SJSA1 (cell line): ENCODE measurements around the gene MECP2. TPM values are rescaled to one million over a fixed set of nuclear protein-coding genes. Genes with fewer than 3 reads are reported as not detected.

ENCODE experiments used
- DNase-seq, 2 experiments: peaks; one replicate each; pipeline ENCODE4 v3.0.0-alpha.2; 2015 to 2020; ENCODE audit warnings: low spot score in 2 of 2, low read depth in 1 of 2
- H3K27ac ChIP-seq: fragments of 250-450 bp; sonication (Bioruptor Pico); 2 replicates; pipeline ENCODE4 v1.5.1; 2020; ENCODE audit warnings: mild to moderate bottlenecking, moderate library complexity
- H3K27me3 ChIP-seq: fragments of 250-450 bp; sonication (Bioruptor Pico); replicated peaks from 2 replicates; pipeline ENCODE4 v1.5.1; 2020; ENCODE audit warnings: mild to moderate bottlenecking, moderate library complexity
- H3K36me3 ChIP-seq: fragments of 250-450 bp; sonication (Bioruptor Pico); 2 replicates; pipeline ENCODE4 v1.5.1; 2020; ENCODE audit warnings: mild to moderate bottlenecking
- H3K4me1 ChIP-seq: fragments of 250-450 bp; sonication (Bioruptor Pico); replicated peaks from 2 replicates; pipeline ENCODE4 v1.6.1; 2021; ENCODE audit warnings: mild to moderate bottlenecking
- H3K4me3 ChIP-seq: fragments of 250-450 bp; sonication (Bioruptor Pico); 2 replicates; pipeline ENCODE4 v1.5.1; 2020; ENCODE audit warnings: mild to moderate bottlenecking
- H3K9me3 ChIP-seq: fragments of 250-450 bp; sonication (Bioruptor Pico); replicated peaks from 2 replicates; pipeline ENCODE4 v1.5.1; 2020; ENCODE audit warnings: mild to moderate bottlenecking
- total RNA-seq: library from RNA; depleted of rRNA; stranded (reverse); fragments of >200 nt; shearing (Covaris generic); gene quantifications from 2 replicates; pipeline ENCODE4 v1.2.3, GENCODE V29; 2014

The MECP2 gene
- total RNA-seq, 1 experiment from 2014 or later = 26.0 TPM

GRCh38 chrX:154019633-154020528 lies 77.6 kb downstream of the MECP2 start, which contains the start of gene IRAK1:
IRAK1 (minus strand) TSS chrX:154019902; CDS start chrX:154019812, 90 bp downstream.
- Histone ChIP-seq H3K4me1 (peaks cover 46% of the 10 kb centered on the region), H3K9me3 (no peaks in the 10 kb centered on the region), H3K36me3 (peaks cover 26% of the 10 kb centered on the region), H3K4me3 (peak within 1 kb of the TSS; percentile 55), H3K27me3 (no peaks in the 10 kb centered on the region), H3K27ac (peak within 1 kb of the TSS; percentile 84)
- peak; percentile 46 to 55 for DNase-seq

GRCh38 chrX:154019061-154019621 lies 78.4 kb downstream of the MECP2 start:
- peaks cover 26% of the 10 kb centered on the region for H3K36me3 ChIP-seq
- no peaks in the 10 kb centered on the region for H3K9me3 ChIP-seq
- H3K27me3 ChIP-seq = no peaks in the 10 kb centered on the region
- H3K4me1 ChIP-seq = peaks cover 46% of the 10 kb centered on the region
- H3K27ac ChIP-seq = peak overlapping the region; percentile 82
- DNase-seq = peak in 1 of 2 experiments; percentile 10
- peak overlapping the region; percentile 55 for H3K4me3 ChIP-seq

- DNase-seq = no peak
- Histone ChIP-seq H3K27ac (no peak overlapping the region), H3K4me3 (peak overlapping the region; percentile 55), H3K36me3 (peaks cover 29% of the 10 kb centered on the region), H3K4me1 (peaks cover 43% of the 10 kb centered on the region), H3K27me3 (no peaks in the 10 kb centered on the region), H3K9me3 (no peaks in the 10 kb centered on the region)
Measured at GRCh38 chrX:154018518-154019060, 78.9 kb downstream of the MECP2 start.

- Histone ChIP-seq H3K27me3 (no peaks in the 10 kb centered on the region), H3K4me3 (no peak overlapping the region), H3K9me3 (no peaks in the 10 kb centered on the region), H3K36me3 (peaks cover 35% of the 10 kb centered on the region), H3K4me1 (peaks cover 37% of the 10 kb centered on the region), H3K27ac (no peak overlapping the region)
- no peak for DNase-seq
Measured at GRCh38 chrX:154017766-154018517, 79.6 kb downstream of the MECP2 start.

GRCh38 chrX:154016366-154017076 lies 81.0 kb downstream of the MECP2 start:
- H3K4me1 ChIP-seq = peaks cover 29% of the 10 kb centered on the region
- H3K27ac ChIP-seq = no peak overlapping the region
- no peaks in the 10 kb centered on the region for H3K27me3 ChIP-seq
- H3K4me3 ChIP-seq = no peak overlapping the region
- no peaks in the 10 kb centered on the region for H3K9me3 ChIP-seq
- no peak for DNase-seq
- H3K36me3 ChIP-seq = peaks cover 44% of the 10 kb centered on the region

- Histone ChIP-seq H3K36me3 (peaks cover 48% of the 10 kb centered on the region), H3K27ac (no peak overlapping the region), H3K4me3 (no peak overlapping the region), H3K27me3 (no peaks in the 10 kb centered on the region), H3K9me3 (no peaks in the 10 kb centered on the region), H3K4me1 (peaks cover 21% of the 10 kb centered on the region)
- no peak for DNase-seq
Measured at GRCh38 chrX:154015581-154016264, 81.8 kb downstream of the MECP2 start.

GRCh38 chrX:154014429-154015380 lies 82.8 kb downstream of the MECP2 start:
- Histone ChIP-seq H3K4me3 (no peak overlapping the region), H3K4me1 (peaks cover 12% of the 10 kb centered on the region), H3K9me3 (no peaks in the 10 kb centered on the region), H3K27ac (no peak overlapping the region), H3K27me3 (no peaks in the 10 kb centered on the region), H3K36me3 (peaks cover 48% of the 10 kb centered on the region)
- no peak for DNase-seq

GRCh38 chrX:154013614-154014360 lies 83.7 kb downstream of the MECP2 start:
- Histone ChIP-seq H3K27me3 (no peaks in the 10 kb centered on the region), H3K36me3 (peaks cover 48% of the 10 kb centered on the region), H3K9me3 (no peaks in the 10 kb centered on the region), H3K27ac (no peak overlapping the region), H3K4me1 (peaks cover 7% of the 10 kb centered on the region), H3K4me3 (no peak overlapping the region)
- peak in 1 of 2 experiments; percentile 38 for DNase-seq

- H3K9me3 ChIP-seq = no peaks in the 10 kb centered on the region
- no peak overlapping the region for H3K27ac ChIP-seq
- no peaks in the 10 kb centered on the region; the same call in 1 of the 2 replicates for H3K4me1 ChIP-seq
- H3K36me3 ChIP-seq = peaks cover 44% of the 10 kb centered on the region
- H3K4me3 ChIP-seq = no peak overlapping the region
- DNase-seq = no peak
- no peaks in the 10 kb centered on the region for H3K27me3 ChIP-seq
Measured at GRCh38 chrX:154013001-154013421, 84.5 kb downstream of the MECP2 start.

- no peaks in the 10 kb centered on the region for H3K27me3 ChIP-seq
- no peaks in the 10 kb centered on the region for H3K9me3 ChIP-seq
- no peaks in the 10 kb centered on the region for H3K4me1 ChIP-seq
- DNase-seq = no peak
- H3K27ac ChIP-seq = no peak overlapping the region
- H3K4me3 ChIP-seq = no peak overlapping the region
- H3K36me3 ChIP-seq = peaks cover 41% of the 10 kb centered on the region
Measured at GRCh38 chrX:154012336-154012991, 85.1 kb downstream of the MECP2 start.
